HG03520 (cell line): ENCODE results near the gene HIPK1.

Experiments used
- ATAC-seq: cut with Tn5 transposase; IDR thresholded peaks from one replicate; pipeline ENCODE4 v1.9.1; 2021; ENCODE audit warnings: mild to moderate bottlenecking, moderate library complexity; ENCODE audit not compliant: unreplicated experiment

HIPK1 gene

GRCh38 chr1:113913312-113913668, 15.8 kb upstream of the HIPK1 start:
- ATAC-seq = no peak

GRCh38 chr1:113913887-113914664, 15.0 kb upstream of the HIPK1 start:
- ATAC-seq = no peak

GRCh38 chr1:113916974-113917373, 12.2 kb upstream of the HIPK1 start:
- no peak for ATAC-seq

GRCh38 chr1:113917400-113918082, 11.6 kb upstream of the HIPK1 start:
- ATAC-seq = no peak

- ATAC-seq = no peak
These were observed 10.9 kb upstream of the HIPK1 start for GRCh38 chr1:113918243-113918642.

GRCh38 chr1:113922957-113923356, 6.2 kb upstream of the HIPK1 start:
- no peak for ATAC-seq

GRCh38 chr1:113924473-113924872, 4.7 kb upstream of the HIPK1 start:
- no peak for ATAC-seq

- no peak for ATAC-seq
These were observed 765 bp upstream of the HIPK1 start for GRCh38 chr1:113928187-113928930.

GRCh38 chr1:113929750-113930498, 800 bp downstream of the HIPK1 start:
- peak; percentile 26 for ATAC-seq

- ATAC-seq = peak; percentile 39
These were observed 1.5 kb downstream of the HIPK1 start for GRCh38 chr1:113930499-113931161.

GRCh38 chr1:113931451-113931851, 2.3 kb downstream of the HIPK1 start:
- no peak for ATAC-seq

- ATAC-seq = no peak
These were observed 4.9 kb downstream of the HIPK1 start for GRCh38 chr1:113934006-113934405.

GRCh38 chr1:113934511-113935055, 5.5 kb downstream of the HIPK1 start:
- ATAC-seq = no peak

- ATAC-seq = no peak
These were observed 6.1 kb downstream of the HIPK1 start for GRCh38 chr1:113935176-113935575.

- ATAC-seq = no peak
These were observed 6.8 kb downstream of the HIPK1 start for GRCh38 chr1:113935970-113936369.

GRCh38 chr1:113937146-113937545, 8.0 kb downstream of the HIPK1 start:
- ATAC-seq = no peak

- ATAC-seq = no peak
These were observed 9.1 kb downstream of the HIPK1 start for GRCh38 chr1:113938192-113938591.

- ATAC-seq = no peak
These were observed 11.5 kb downstream of the HIPK1 start for GRCh38 chr1:113940365-113941244.

GRCh38 chr1:113941245-113941559, 12.1 kb downstream of the HIPK1 start:
- ATAC-seq = no peak
